ENCODE results near the gene GRIK4.
"Not testable (repeated sequence)": the region's sequence is repeated elsewhere in the genome, so short reads cannot be mapped to it uniquely, and the experiment has no call there.

Gene GRIK4

DNA sequence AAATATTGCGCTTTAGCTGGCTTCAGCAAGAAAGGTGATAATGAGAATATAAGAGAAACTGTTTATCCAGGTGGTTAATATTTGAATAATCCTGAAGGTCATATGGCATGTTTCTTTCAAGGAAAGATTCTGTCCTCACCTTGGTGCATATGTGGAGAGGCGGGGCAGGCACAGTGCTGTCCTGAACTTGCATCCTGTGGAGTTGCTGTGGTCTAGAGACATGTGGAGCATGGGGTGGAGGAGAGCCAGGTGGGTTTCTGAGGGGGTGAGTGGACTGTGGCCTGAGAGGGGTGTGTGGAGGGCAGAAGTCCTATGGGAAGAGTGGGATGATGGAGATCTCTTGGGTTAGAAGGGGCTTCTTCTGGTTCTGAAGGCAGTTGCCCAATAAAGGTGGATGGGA, 65.5 kb downstream of the GRIK4 start:
- DNase-seq = no peak

DNA sequence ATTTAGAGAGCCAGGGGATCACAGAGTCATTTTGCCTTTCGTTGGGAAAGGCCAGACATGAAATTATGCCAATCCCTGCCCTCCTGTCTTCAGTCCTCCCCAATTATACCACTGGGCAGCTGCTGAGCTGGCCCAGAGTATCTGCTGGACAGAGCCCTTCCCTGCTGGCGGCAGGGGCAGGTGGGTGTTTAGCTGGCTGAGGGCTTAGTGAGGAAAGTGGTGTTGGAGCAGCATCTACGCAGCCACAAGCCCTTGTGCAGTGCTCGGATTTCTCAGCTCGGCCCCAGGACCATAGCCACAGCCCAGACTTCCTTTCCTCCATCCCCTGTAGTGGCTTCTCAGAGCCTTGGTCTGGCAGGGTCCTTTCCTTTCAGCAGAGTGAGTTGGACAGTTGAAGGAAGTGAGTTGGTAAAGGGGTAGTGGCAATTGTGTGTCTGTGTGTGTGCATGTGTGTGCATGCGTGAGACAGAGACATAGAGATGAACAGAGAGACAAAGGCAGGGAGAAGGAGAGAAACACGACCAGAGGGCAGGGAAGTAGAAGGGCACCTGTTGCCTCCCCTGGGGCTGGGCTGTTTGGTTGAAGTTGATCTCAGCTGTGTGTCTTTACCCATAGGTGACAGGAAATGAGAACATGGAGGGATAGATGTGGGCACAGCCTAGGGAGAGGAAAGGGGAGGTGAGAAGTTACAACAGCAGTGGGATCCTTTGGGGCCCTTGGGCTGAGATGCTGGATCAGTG, 66.2 kb downstream of the GRIK4 start:
- DNase-seq = no peak

DNA sequence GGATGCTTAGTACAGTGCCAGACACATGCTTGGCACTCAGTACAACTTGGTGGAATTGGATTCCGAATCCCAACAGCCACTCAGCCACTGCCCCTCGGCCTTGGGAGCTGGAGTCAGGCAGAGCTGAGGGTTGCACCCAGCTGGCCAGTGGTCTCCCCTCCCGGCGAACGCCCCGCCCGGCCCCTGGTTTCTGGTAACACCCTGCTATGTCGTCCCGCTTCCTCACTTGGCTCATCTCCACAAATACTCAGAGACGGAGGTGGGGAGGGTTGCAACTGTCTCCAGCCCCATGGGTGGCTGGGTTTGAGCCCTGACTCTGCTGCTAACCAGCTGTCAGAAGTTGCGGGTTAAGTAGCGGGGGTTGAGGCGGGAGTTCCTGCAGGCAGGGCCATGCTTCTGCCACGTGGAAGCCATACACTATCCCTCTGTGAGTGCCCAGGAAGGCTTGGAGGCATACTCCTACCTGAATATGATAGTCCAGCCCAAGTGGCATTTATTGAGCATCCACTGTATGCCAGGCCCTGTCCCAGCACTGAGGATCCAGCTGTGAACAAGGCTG, 67.1 kb downstream of the GRIK4 start:
- no peak for DNase-seq

DNA sequence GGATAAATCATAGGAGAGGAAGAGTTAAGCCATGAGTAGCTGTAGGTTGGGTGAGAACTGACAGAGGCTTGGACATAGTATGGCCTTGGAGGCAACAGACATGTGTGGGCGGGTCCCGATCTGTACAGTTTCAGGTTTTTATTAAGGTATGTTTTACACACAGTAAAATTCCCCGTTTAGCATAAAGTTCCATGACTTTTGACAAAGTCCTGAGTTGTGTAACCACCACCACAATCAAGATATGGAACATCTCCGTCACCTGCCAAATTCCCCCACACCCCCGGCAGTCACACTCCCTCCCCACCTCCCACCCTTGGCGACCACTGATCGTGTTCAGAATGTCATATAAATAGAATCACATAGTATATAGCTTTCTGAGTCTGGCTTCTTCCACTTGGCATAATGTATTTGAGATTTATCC, 68.1 kb downstream of the GRIK4 start:
- DNase-seq = no peak

DNA sequence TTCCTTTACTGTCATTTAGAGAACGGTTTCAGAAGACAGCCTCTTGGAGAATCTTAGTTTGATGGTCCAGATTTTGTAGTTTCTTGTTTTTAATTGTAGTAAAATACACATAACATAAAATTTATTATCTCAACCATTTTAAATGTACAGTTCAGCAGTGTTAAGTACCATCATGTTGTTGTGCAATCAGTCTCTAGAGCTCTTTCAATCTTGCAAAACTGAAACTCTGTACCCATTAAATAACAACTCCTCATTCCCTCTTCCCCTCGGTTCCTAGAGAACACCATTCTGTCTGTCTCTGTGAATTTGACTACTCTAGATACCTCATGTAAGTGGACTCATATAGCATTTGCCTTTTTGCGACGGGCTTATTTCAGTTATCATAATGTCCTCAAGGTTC, 69.8 kb downstream of the GRIK4 start:
- DNase-seq = no peak

DNA sequence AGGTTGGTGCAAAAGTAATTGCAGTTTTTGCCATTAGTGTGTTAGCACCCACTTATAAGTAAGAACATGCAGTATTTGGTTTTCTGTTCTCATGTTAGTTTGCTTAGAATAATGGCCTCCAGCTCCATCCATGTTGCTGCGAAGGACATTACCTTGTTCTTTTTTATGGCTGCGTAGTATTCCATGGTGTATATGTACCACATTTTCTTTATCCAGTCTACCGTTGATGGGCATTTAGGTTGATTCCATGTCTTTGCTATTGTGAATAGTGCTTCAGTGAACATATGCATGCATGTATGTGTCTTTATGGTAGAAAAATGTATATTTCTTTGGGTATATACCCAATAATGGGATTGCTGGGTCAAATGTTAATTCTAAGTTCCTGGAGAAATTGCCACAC, 71.0 kb downstream of the GRIK4 start:
- DNase-seq = not testable (repeated sequence)

DNA sequence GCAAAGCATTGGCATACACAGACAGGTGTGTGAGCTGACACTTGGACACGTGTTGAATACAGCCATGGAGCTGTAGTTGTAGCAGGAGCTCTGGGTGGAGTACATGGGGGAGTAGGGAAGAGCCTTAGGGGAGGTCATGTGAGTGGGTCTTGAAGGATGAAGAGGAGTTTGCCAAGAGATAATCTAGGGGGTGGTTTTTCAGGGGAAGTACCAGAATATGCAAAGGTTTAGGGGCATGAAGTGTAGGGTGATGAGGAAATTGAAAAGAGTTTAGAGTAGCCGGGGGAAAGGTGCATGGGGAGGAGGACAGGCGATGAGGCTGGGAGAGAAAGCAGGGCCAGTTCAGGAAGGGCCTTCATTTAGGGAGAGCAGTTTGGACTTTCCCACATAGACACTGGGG, 74.5 kb downstream of the GRIK4 start:
- DNase-seq = no peak

DNA sequence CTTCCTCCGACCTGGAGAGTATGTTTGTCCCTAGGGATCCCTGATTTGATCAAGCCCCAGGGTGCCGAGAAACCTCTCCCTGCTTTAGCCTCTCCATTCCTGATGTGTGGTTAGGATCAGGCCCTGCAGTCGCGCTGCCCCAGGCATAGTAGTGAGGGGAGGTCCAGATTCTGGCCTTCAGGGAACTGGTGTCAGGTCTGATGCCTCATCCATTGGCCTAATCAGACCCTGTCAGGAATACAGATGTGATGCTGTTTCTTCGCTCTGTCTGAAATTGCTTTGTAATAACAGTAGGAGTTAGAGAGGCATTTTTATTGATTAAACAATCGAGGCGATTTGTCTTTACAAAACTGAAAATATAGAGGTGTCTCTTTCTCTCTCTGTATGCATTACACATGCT, 75.2 kb downstream of the GRIK4 start:
- no peak for DNase-seq

DNA sequence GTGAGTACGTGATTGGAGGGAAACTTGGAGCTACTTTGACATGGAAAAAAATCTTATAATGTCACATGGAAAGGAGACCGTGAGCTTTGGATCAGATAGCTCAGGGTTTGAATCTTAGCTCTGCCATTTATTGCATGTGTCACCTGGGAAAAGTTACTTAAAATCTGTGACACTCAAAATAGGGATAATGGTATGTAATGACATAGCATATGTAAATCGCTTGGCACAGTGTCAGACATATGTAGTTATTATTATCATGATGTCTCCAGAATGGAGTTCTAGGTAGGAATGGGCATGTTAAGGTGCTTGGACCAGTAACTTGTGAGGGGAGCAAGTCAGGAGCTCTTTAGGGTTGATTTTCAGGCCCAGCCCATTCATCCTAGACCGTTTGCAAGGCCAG, 75.8 kb downstream of the GRIK4 start:
- DNase-seq = no peak

DNA sequence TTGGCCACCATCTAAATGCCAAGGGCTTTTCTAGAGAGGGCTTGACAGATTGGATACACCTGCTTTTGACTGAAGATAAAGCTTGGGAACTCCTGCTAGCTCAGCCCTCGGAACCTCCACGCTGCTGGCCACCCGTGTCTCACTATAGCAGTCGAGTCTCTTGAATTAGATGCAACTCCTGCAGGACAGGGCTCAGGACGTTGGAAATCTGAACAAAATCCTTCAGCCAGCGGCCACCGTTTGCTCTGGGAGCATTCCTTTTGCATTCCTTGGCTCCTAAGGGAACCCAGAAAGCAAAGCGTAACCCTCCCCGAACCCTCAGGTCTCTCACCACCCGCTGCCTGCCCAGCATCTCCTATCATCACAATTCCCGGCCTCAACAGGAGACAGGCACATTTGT, 77.8 kb downstream of the GRIK4 start:
- DNase-seq = no peak

DNA sequence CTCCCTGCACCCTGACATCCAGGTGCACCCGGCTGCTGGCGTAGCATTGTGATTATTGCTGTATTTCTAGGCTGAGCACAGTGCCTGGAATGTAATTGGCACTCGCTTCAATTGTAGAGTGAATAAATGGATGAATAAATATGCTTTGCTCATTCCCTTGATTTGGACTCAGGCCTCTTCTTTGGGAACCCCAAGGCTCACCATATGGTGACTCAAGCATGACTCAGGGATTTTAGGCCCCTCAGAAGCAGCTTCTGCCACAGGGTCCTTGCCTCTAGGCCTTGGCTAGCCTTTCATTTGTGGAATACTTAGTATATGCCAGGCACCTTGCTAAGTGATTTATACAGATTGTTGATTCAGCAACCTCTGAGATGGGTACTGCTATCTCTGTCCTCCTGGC, 78.9 kb downstream of the GRIK4 start:
- DNase-seq = no peak

DNA sequence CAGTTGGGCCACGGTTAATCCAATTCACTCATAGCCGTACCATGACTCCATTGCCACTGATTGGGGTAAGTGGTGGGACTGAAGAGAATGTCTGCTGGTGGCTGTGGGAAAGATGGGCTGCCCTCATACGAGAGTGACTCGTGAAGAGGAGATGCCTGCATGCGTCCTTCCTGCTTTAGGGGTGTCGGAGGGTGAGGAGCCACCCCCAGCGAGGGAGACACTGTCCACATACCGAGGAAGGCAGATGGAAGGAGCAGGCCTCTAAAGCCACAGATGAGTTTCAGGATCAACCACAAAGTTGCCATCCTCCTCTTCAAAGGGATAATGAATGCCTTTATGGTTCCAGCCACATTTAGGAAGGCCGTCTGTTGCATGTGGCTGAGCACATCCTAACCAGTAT, 83.2 kb downstream of the GRIK4 start:
- no peak for DNase-seq

DNA sequence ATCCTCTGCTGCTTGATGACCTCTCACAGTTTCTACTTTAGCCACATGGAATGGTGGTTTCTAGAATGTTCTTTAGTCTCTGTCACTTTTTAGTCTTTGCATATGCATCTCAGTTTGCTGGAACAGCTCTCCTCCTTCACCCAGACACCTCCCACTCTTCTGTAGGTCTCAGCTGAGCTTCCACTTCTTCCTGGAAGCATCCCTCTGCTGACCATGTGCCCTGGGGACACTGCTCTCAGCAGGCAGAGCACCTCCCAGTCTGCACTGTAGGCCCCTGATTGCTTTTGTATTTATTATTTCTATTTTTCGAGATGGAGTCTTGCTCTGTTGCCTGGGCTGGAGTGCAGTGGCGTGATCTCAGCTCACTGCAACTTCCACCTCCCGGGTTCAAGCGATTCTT, 84.0 kb downstream of the GRIK4 start:
- DNase-seq = no peak

DNA sequence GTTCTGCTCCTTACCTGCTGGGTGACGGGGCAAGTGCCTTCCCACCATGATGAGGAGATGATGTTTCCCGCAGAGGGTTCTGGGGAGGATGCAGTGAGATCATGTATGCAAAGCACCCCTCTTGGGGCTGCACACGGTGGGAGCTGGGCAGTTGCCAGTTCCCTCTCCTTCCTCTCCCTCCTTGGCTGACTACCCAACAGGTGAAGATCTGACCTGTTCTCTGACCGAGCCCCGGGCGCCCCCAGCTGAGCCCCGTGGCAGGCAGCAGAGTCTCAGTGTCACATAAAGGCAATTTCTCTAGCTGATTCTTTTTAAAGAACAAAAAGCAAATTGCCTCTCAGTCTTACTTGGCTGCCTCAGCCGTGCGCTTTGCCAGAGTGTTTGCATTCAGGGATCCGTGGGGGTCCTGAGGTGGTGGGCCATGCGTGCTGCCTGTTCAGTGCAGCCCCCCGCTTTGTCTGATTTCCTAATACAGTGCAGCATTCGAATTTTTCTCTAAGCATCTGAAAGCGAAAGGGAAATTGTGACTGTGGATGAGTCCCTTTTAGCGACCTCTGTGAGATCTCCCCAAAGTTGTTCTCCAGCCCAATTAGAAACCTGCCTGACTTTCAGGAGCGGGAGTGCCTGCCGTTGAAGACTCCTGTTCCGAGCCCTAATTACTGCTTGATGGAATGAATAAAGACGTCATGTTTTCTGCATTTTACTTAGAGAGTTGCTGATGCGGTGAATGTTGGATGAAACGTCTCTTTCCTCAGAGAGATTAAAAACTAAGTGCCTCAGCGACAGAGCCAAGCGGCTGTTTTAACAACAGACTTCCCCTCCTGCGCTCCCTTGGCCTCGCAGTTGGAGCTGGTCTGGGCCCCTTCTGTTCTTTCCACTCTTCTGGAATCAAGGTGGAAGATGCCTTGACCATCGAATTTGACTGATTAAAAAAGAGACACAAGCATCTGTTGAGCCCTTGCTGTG, 86.0 kb downstream of the GRIK4 start:
- DNase-seq = no peak

DNA sequence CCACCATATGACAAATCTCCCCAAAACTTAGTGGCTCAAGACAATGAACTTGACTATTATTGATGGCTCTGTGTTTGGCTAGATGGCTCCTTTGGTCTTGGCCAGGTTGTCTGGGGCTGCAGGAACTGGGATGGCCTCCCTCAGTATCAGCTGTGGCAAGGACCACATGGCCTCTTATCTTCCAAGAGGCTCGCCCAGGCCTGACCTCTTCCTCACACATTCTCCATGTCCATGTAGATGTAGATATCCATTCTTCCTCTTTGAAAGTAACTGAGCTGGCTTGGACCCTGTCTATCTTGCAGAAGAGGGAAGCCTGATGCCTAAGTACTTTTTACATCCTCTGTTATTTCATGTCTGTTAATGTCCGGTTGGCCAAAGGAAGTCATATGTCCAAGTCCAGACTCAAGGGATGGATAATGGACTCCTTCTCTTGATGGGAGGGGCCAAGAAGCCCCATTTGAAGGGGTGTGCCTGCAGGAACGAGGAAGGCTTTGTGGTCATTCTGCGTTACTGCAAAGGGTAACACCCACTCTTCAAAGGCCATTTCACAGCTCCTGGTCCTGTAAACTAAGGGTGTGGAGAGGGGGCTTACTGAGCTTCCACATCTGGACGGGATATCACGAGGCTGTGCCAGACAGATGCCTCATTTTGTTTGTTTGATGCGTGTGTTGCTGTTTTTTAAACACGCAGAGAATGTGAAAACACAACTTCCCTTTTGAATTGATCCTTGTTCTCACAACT, 87.1 kb downstream of the GRIK4 start:
- DNase-seq = no peak

DNA sequence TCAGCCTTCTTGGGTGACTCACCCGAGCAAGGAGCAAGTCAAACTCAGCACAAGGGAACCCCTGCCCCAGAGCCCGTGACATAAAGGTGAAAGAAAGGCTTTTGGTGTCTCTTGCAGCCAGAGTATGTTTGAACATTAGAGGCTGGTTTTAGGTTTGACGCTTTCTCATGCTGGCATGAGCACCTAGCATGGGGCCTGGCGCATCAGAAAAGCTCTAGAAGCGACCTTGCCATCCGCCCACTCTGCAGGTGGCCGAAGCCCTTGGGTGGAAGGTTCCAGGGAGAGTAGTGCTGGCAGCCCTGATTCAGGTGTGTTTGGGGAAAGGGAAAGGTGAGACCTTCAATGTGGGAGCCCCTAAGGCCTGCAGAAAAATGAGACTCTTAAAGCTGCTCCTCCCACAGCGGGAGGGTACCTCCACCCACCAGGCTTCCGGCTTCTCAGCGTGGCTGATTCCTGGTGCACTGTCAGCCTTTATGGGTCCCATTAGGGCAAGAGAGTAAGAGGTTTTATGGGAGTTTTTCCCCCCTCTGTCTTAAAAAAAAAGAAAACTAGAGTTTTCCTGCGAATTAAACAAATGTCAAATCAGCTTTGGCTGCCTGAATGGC, 88.4 kb downstream of the GRIK4 start:
- no peak for DNase-seq

DNA sequence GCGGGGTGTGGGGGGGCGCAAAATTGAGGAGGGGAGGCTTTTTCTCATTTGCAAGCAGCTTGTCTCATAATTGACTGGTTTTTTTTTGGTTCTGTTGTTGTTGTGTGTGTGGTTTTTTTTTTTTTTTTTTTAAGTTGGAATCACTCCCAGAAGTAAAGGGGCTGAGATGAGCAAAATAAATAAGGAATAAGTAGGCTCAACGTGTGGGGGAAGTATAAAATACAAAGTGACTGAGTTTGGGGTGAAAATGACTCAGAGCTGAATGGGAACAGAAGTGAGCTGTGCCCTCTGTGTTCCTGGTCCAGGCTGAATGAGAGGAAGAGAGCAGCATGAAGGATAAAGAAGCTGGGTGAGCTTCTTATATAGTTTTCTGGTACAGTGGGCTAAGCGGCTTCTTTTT, 90.0 kb downstream of the GRIK4 start:
- no peak for DNase-seq

DNA sequence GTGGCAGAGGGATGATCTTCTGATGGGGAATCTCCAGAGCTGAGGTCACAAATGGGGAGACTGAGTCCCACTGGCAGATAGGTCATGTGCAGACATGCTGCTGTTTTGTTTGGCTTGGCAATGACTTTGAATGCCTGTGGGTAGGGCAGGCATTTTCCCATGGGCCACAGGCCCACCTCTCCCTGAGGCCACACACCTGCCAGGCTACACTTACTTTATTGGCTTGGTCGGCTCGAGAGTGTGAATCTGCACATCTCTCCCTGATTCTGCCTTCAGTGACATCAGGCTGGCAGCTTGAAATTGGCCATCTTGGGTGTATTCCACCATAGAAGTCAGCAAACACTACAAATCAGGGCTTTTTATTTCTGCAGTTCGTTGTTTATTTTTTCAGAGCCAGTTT, 91.5 kb downstream of the GRIK4 start:
- DNase-seq = no peak

DNA sequence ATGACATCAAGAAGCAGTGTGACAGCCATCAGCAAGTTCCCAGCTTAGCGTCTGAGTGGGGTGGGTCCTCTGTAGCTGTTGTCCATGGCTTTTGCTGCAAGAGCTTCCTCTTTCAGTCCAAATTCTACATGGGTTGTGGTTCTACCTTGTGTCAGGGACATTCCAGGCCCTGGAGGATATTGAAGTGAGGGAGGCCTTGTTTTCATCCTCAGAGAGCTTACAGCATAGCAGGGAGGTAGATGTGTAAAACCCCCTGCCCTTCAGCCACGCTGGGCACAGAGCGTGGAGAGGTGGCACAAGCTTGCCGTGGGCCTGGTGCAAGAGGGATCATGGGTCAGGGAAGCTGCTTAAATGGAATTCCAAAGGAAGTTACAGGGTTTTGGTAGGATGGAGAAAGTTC, 93.9 kb downstream of the GRIK4 start:
- DNase-seq = no peak

DNA sequence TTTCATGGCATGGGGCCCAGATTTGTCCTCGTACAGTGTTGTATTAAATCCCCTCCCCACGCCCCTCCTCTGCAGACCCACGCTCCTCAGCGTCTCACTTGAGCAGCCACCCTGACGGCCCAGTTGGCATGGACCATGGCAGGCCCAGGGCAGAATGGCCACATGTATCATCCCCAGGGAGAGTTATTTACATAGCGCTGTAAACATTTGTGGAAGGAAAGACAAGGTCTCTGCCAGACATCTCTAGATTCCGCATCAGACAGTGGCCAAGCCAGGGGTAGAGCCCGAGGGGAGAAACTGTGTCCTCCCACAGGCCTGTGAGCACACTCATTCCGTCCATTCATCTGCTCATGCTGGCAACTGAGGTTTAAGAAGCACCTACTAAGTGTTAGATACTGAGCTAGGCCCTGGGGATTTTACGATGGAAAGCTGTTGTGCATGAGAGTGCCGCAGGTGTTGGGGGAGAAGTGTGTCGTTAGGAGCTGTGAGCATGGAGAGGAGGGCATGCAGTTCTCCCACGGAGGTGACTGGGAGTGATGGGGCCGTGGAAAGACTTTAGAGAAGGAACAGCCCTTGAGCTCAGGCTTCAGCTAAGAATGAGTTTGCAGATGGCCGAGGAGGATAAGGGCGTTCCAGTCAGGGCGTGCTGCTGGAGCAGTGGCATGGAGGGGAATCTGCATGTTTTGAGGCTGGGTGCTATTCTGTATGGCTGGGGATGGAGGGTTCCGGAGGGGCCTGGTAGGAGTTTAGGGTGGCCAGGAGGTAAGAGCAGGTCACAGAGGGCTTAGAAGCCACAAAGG, 94.9 kb downstream of the GRIK4 start:
- no peak for DNase-seq

DNA sequence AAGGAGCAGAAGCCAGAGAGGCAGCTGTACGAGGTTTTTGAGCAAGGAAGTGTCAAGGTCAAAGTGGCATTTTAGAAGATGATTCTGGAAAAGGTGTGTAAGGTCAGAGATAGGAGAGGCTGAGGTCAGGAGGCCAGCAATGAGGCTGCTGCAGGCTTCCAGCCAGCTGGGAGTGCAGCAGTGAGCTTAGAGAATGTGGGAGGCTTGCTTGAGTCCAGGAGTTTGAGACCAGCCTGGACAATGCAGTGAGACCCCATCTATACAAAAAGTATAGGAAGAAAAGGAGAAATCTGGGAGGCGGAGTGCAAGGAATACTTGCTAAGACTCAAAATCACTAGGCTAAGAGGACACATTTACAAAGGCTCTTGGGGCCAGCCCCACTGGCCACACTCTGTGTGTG, 96.5 kb downstream of the GRIK4 start:
- no peak for DNase-seq

DNA sequence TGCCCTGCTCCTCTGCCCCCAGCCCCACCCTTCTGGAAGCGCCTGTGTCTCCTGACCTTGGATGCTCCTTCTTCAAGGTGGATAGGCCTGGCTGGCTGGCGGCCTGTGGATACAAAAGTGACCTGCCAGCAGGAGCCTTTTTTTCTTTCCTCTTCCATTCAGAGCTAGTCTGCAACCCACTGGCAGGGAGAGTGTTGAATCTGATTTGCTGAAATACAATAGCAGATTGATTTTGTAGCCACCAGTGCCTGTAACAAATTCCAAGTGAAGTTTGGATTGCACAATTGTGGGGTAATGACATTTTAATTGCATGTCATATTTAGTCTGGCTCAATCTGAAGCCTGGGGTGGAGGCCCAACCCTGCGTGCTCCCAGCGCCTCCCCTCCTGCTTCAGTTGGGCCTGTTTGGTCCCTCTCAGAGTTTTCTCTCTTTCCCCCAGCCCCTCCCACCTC, 97.2 kb downstream of the GRIK4 start:
- no peak for DNase-seq
